ENCODE results near the gene EIF4E3.

Gene EIF4E3

GRCh38 chr3:71680603-71681002 lies 44.6 kb downstream of the EIF4E3 start:
- no peaks in the 10 kb centered on the region for H3K36me3 ChIP-seq
- DNase-seq: no peak
- no peak for TF ChIP-seq CTCF (IDR thresholded peaks at IDR 0.05; ENCODE audit: low read depth, low read length)
- no peaks in the 10 kb centered on the region for H3K9me3 ChIP-seq (ENCODE audit: severe bottlenecking)
- no peak overlapping the region for H3K4me3 ChIP-seq (ENCODE audit: low read depth, low read length)
- no peaks in the 10 kb centered on the region for H3K27me3 ChIP-seq (ENCODE audit: insufficient read depth, low read depth, severe bottlenecking)
- H3K27ac ChIP-seq: no peak overlapping the region

GRCh38 chr3:71676931-71677330 lies 48.3 kb downstream of the EIF4E3 start:
- no peak overlapping the region for H3K4me3 ChIP-seq (ENCODE audit: low read depth, low read length)
- DNase-seq: no peak
- H3K36me3 ChIP-seq: no peaks in the 10 kb centered on the region
- no peak for TF ChIP-seq CTCF (IDR thresholded peaks at IDR 0.05; ENCODE audit: low read depth, low read length)
- no peaks in the 10 kb centered on the region for H3K9me3 ChIP-seq (ENCODE audit: severe bottlenecking)
- no peaks in the 10 kb centered on the region for H3K27me3 ChIP-seq (ENCODE audit: insufficient read depth, low read depth, severe bottlenecking)
- H3K27ac ChIP-seq: no peak overlapping the region

- no peak overlapping the region for H3K4me3 ChIP-seq (ENCODE audit: low read depth, low read length)
- no peak overlapping the region for H3K27ac ChIP-seq
- TF ChIP-seq CTCF (IDR thresholded peaks at IDR 0.05; ENCODE audit: low read depth, low read length): no peak
- H3K9me3 ChIP-seq (ENCODE audit: severe bottlenecking): no peaks in the 10 kb centered on the region
- no peak for DNase-seq
- H3K27me3 ChIP-seq (ENCODE audit: insufficient read depth, low read depth, severe bottlenecking): no peaks in the 10 kb centered on the region
- no peaks in the 10 kb centered on the region for H3K36me3 ChIP-seq
Measured at GRCh38 chr3:71673486-71673885, 51.7 kb downstream of the EIF4E3 start.

- no peak overlapping the region for H3K27ac ChIP-seq
- H3K27me3 ChIP-seq (ENCODE audit: insufficient read depth, low read depth, severe bottlenecking): no peaks in the 10 kb centered on the region
- no peaks in the 10 kb centered on the region for H3K9me3 ChIP-seq (ENCODE audit: severe bottlenecking)
- H3K36me3 ChIP-seq: no peaks in the 10 kb centered on the region
- DNase-seq: no peak
- no peak for TF ChIP-seq CTCF (IDR thresholded peaks at IDR 0.05; ENCODE audit: low read depth, low read length)
- H3K4me3 ChIP-seq (ENCODE audit: low read depth, low read length): no peak overlapping the region
Measured at GRCh38 chr3:71672807-71673206, 52.4 kb downstream of the EIF4E3 start.

GRCh38 chr3:71672340-71672739 lies 52.9 kb downstream of the EIF4E3 start:
- Histone ChIP-seq H3K9me3 (ENCODE audit: severe bottlenecking) (no peaks in the 10 kb centered on the region), H3K4me3 (ENCODE audit: low read depth, low read length) (no peak overlapping the region), H3K27me3 (ENCODE audit: insufficient read depth, low read depth, severe bottlenecking) (no peaks in the 10 kb centered on the region), H3K27ac (no peak overlapping the region), H3K36me3 (no peaks in the 10 kb centered on the region)
- no peak for TF ChIP-seq CTCF (IDR thresholded peaks at IDR 0.05; ENCODE audit: low read depth, low read length)
- DNase-seq: no peak

GRCh38 chr3:71671216-71671845 lies 53.9 kb downstream of the EIF4E3 start:
- Histone ChIP-seq H3K9me3 (ENCODE audit: severe bottlenecking) (no peaks in the 10 kb centered on the region), H3K27me3 (ENCODE audit: insufficient read depth, low read depth, severe bottlenecking) (no peaks in the 10 kb centered on the region), H3K36me3 (no peaks in the 10 kb centered on the region), H3K4me3 (ENCODE audit: low read depth, low read length) (no peak overlapping the region), H3K27ac (no peak overlapping the region)
- DNase-seq: no peak
- no peak for TF ChIP-seq CTCF (IDR thresholded peaks at IDR 0.05; ENCODE audit: low read depth, low read length)

All from WERI-Rb-1 (cell line).